Measurements from ENCODE around the gene ZNF862. TPM values are rescaled to one million over a fixed set of nuclear protein-coding genes. Genes with fewer than 3 reads are reported as not detected.
A peak's percentile ranks its signal among the peaks of the same experiment; 100 is the strongest.

ZNF862 gene
- total and polyA plus RNA-seq, 2 of the 13 experiments (the other 11 are each of a cell fraction or from before 2014, with no cell fraction given), result 0.89 to 2.0 TPM

GRCh38 chr7:149874644-149875028 is 36.5 kb downstream of the ZNF862 start (continued):
- TF ChIP-seq ZBTB10 (CRISPR knock-in tag; IDR thresholded peaks at IDR 0.05; ENCODE audit: borderline replicate concordance) (no peak), ZNF24 (IDR thresholded peaks at IDR 0.05) (no peak), ZFYVE20 (CRISPR knock-in tag; IDR thresholded peaks at IDR 0.05; ENCODE audit: borderline replicate concordance, low read depth) (no peak), HIC2 (CRISPR knock-in tag; IDR thresholded peaks at IDR 0.05; ENCODE audit: low read depth) (peak; percentile 90), HMGXB4 (CRISPR knock-in tag; IDR thresholded peaks at IDR 0.05; ENCODE audit: borderline replicate concordance in 1 of 2, low read depth in 1 of 2) (no peak), ZNF646 (CRISPR knock-in tag; IDR thresholded peaks at IDR 0.05) (no peak), ATRX (CRISPR knock-in tag; IDR thresholded peaks at IDR 0.05; ENCODE audit: borderline replicate concordance) (no peak), PLSCR1 (CRISPR knock-in tag; IDR thresholded peaks at IDR 0.05; ENCODE audit: borderline replicate concordance) (no peak), SOX5 (CRISPR knock-in tag; IDR thresholded peaks at IDR 0.05; ENCODE audit: borderline replicate concordance) (peak; percentile 61; the same call in 1 of the 2 replicates), ZNF782 (CRISPR knock-in tag; IDR thresholded peaks at IDR 0.05; ENCODE audit: borderline replicate concordance) (no peak), CHD2 (IDR thresholded peaks at IDR 0.05; ENCODE audit: low read depth, low read length) (no peak), YEATS4 (CRISPR knock-in tag; IDR thresholded peaks at IDR 0.05; ENCODE audit: borderline replicate concordance) (0 out of 2 replicates have a peak, but pooled peaks have one; percentile 42), ZFP36L2 (CRISPR knock-in tag; IDR thresholded peaks at IDR 0.05) (no peak), SIN3B (IDR thresholded peaks at IDR 0.05; ENCODE audit: low read length) (no peak), POLR2AphosphoS5 (IDR thresholded peaks at IDR 0.05; ENCODE audit: low read depth, low read length) (peak; percentile 42; the same call in 1 of the 2 replicates), CC2D1A (CRISPR knock-in tag; IDR thresholded peaks at IDR 0.05) (no peak)
